Esophagus mucosa (tissue), 1 donor: Measurements from ENCODE around the gene SYT6. TPM values are rescaled to one million over a fixed set of nuclear protein-coding genes. Genes with fewer than 3 reads are reported as not detected.

Experiments used
- ATAC-seq: fragments of 200-7000 bp; cut with Tn5 transposase; one replicate; pipeline ENCODE4 v1.9.1; 2020
- total RNA-seq: library from RNA; stranded (reverse); gene quantifications from one replicate; pipeline ENCODE4 v1.2.4, GENCODE V29; 2023
- donor health status: DM: yes; HTN: yes; CAD: no.

Gene SYT6
- total RNA-seq, 1 donor from 2014 or later = not detected

DNA sequence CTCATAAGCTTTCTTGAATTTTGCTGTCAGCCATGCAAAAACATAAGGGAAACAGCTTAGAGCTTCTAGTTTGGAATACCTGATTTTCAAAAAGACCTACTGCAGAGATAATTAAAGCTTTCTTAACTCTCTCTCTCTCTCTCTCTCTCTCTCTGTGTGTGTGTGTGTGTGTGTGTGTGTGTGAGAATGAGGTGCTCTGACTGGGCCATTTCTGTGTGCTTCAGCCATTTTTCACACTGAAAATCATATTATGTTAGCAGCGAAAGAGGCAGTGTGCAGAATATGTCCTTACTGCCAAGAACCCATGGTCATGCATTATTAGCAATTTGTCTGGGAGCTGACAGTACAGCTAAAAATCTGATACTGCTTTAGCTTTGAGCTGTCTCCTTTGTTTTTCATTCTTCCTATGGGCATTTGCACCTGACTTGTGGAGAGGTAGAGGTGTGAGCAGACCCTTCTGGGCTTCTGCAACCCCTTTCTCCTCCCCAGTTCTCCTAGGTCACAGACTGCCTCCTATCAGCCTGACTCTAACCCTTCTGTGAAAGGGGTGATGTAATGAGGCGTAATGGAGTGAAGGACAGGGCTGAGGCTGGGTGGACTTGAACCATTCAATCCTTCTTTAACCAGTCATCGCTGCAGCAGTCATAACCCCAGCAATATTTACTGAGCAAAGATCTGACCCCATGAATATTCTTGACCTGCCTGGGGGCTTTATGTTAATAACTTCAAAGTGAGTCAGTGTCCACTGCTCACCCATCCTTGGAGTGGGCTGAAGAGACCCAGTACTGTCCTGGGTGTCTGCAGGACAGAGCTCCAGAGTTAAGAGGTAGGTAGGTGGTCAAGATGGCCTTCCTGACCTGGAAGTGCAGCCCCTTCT lies 61.2 kb downstream of the SYT6 start:
- ATAC-seq = no peak

DNA sequence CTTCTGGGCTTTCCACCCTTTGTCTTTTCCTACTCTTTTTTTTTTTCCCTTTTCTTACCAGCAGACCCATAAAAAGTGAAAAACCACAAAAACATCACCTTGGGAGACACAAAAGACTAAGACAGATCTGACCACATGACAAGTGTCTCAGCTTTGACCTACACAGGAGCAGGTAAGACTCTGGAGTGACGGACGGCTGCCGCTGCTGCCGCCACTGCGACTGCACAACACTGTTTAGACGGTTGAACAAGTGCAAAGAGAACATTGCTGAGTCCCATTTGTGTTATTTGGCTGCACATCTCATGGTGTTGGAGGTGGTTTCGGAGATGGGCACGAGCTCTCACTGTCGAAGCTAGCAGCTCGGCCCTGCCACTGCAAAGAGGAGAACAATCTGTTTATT lies 62.0 kb downstream of the SYT6 start:
- no peak for ATAC-seq

DNA sequence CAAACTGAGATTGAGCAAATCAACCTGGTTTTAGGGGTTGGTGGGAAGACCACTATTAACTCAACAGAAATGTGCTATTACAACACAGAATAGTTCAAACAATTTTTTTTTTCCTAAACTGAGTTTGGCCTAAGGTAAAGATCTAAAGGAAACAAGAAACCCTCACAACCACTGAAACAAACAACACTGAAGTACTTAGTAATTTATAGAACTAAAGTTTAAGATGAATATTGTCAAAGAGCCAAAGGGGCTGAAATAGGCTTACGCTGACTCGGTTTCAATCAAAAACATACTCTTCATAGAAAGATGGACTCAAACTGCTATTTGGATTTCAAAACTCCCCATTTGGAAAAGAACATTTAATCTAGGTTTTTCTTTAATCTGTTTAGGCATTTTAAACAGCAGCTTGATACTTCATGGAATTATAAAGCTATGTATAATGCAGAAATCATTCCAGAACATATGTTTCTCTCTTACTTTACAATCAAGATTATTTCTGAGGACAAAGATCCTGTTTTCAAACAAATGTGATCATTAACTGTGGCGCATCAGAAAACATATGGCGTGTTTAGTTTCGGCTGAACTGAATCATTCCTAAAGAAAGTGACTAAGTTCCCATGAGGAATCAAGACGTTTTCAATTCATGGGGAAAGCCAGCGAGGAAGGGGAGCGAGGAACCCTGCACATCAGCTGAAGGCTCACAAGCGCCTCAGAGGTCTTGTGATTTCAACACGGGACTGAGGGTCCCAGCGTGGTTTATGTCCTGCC lies 62.7 kb downstream of the SYT6 start:
- ATAC-seq = no peak

DNA sequence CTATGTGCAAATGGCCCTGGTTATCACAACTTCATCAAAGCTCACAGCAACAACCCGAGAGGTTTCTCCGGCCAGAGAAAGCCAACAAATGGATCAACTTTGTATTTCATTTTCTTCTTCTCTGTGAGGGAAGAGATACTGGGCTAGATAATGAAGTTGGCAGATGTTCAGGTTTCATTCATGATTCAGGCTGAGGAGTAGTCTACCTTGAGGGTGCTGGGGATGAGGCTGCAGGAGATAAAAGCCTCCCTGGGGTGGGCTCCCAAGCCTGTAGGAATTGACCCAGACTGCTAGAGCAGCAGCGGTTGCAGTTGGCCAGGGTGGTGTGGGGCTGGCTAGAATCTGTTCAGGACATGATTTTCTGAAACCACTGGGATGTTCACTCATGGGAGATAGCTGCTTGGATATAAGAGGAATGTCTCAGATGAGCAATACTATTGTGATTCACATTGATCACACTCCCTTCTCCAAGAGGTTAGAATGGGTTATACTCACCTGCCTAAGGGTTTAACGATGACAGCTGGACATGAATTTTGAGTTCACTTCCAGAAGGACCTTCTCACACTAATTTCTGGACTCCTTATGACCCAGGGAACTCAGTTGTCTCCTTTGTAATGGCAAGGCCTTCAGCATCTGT lies 64.0 kb downstream of the SYT6 start:
- ATAC-seq = no peak

DNA sequence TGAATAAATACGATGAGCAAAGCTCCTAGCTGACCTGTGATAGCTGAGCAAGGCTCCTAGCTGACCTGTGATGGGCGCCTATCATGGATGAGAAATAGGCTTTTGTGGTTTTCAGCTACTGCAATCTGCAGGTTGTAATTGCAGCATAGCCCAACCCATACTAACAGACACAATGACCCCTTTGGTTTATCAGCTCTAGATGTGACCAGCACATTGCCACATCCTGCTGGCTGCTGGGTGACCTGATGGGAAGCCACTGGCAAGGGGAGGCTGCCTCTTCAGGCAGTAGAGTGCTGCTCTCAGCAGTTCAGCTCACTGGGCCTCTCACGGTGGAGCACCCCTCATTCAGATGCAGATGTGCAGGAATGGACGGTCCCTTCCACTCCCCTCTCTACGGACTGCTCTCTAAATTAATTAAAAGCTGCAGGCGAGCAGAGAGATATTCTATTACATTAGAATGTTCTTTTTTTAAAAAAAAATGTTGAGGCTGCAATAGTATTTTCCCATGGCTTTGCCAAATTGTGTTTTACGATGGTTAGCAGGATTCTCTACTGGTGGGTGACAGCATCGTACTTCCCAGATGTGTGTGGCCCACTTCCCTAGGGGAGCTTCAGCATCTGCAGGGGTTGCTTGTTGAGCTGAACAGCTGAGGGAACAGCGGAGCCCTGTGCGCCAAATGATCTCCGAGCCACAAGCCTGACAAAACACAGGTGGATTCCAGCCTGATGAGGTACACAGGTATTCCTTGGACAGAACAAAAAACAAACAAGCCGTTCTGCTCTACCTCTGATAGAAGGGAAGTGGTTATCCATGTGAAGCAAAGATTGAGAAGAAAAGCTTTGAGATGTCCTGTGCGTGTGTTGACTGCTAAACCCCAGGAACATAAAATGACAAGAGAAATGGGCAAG lies 65.0 kb downstream of the SYT6 start:
- ATAC-seq = no peak

DNA sequence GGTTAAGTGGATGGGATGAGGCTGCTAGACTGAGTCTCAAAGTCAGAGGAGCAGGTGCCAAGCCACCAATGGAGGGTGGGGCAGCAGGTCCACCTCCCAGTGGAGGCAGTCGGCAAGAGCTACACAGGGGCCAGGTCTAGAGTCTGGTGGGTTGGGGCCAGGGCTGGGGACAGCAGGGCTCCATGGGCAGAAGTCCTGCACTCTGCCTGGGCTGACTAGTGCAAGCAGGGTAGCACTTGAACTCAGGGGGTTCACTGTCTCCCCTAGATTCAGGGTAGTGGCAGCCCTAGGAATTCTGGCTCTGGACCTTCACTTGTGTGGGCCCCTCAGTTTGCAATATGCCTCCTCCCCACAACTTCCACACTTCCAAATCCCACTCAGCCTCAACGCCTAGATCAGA lies 66.2 kb downstream of the SYT6 start:
- no peak for ATAC-seq

DNA sequence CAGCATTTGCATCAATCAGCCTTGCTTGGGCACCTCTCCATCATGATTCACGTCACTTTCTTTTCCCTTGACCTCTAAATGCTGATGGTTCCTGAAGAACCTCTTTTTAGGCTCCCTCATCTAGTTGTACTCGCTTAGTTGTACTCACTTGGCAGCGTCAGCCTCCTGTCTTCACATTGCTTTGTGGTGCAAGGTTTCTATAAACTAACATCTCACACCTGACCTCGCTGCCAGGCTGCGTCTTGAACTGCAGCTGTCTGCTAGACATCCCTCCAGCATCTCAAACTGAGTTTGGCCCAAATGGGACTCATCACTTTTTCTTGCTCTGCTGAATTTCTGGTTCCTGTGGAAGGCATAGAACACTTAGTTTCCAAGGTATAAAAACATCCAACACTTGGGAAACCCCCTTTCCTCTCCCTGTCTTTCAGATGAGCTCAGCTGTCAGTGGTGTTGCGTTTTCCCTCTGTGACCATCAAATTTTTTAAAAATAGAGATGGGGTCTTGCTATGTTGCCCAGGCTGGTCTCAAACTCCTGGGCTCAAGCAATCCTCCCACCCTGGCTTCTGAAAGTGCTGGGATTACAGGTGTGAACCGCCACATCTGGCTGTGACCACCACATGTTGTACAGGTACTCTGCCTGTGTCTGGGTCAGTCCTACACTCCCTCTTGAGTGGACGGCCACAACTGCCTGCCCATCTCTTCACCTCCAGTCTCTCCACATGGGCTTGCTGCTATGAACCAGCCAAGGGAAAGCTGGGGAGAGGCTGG lies 66.9 kb downstream of the SYT6 start:
- ATAC-seq = no peak

DNA sequence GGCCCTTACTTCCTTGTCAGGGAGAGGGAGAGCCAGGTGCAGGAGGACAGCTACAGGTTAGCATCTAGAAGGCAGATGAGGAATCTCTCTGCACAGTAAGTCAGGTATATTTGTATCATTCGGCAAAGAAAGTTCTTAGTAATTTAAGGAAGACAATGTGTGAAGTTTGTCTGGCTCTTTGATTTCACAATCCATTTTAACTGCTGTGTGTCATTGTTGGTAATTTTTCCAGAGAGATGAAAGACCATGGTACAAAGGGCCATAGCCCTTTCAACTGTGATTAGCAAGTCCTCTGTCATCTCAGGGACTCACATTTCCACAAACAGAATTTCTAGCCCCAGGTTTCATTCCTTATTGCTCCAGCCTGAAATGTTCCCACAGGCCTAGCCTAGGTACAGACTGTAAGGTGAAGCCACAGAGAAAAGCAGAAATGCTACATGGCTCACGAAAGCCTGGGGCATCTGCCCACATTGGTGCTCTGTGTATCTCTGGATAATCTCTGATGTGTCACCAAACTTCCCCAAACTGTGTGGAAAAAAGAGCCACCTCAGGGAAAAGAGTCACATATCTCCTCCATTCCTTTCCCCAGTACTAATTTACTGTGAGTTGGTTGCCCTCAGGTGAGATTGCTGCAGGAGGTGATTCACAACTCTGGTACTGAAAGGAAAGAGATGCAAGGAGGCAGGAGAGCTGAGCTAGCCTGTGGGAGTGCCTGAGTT lies 70.6 kb downstream of the SYT6 start:
- ATAC-seq = no peak

DNA sequence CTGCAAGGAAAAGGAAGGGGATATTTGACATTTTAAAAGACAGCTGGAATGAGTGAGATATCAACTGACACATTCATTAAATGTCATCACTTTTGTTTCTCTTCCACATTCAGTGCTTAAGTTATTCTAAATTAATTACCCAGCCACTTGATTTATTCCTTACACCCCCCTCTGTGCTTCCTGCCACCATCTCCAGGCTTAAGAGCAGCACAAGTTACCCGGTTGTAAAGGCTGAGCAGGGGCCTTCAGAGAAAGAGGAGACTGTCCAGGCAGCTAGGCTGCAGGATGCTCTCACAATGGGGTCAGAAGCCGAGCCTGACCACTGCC lies 71.4 kb downstream of the SYT6 start:
- no peak for ATAC-seq

DNA sequence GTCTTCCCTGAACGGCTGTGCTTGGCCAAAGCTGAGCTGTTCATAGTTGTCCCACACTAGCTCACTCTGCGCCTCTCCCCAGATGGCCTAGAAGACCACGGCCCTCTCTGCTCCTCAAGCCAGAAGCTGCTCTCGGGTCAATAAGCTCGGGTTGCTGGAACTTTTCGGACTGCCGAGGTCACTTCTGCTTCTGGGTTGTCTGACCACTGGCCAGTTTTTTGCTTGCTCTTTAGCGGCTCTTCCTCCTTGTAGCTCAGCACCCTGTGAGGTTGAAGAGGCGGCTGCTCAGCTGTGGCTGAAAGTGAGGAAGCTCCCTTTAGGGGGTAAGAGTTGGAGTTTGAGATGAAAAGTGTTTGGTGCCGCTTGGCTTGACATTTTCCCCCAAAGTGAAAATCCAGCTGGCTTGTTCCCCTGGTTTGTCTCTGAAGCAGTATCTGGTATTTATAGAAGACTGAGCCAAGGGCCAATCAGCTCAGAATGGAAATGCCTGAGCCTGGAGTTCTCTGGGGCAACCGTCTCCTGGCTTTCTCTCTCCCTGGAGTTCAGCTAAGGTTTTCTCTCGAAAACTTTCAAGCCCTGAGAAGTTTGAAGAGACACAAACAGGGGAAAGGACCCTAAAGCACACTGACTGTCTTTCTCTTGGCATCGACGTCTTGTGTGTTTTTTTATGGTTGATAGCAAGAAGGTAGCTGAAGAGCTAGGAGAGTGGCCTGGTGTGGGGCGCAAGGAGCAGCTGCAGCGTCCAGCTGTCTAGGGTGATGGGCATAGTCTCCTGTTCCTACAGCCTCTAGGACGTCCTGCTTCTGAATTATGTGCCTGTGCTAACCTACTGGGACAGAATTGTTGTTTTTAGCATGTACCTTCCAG lies 72.0 kb downstream of the SYT6 start:
- no peak for ATAC-seq

DNA sequence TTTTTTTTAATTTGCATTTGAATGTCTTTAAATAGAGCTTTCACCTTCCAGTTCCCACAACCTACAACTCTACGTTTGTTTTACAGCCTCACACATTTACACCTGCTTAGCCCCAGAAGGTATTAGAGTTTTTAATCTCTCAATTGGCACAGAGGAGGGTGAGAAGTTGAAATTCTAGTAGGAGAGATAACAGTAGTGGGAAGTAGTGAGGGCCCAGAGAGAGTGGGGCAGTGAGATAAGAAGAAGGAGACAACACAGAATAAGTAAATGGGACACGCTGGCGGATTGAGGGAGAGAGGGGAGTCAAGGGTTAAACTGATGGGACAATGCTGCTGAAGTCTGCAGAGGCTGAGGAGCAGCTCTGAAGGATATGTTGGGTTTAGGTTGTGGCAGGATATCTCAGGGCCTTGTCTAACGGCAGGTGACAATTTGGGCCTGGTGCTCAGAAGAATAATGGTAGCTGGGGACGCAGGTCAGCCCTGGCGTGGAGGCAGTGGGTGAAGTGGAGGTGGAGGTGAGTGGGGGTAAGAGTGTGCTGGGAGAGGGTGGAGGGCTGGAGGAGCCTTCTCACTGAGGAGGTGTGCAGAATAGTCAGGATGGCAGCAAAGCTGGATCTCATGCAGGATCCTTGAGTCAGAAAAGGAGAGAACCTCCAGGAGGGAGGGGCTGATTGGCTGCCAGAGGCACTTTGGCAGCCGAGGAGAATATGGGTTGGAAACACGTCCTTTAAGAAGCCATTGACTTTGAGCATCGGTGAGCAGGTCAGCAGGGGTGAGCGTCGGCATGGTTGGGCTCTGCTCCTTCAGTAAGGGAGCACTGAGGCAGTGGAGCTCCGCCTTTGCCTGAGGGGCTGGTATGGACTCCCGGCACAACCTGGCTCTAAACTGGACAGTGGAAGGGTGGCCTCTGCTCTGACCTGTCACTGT lies 72.9 kb downstream of the SYT6 start:
- no peak for ATAC-seq

DNA sequence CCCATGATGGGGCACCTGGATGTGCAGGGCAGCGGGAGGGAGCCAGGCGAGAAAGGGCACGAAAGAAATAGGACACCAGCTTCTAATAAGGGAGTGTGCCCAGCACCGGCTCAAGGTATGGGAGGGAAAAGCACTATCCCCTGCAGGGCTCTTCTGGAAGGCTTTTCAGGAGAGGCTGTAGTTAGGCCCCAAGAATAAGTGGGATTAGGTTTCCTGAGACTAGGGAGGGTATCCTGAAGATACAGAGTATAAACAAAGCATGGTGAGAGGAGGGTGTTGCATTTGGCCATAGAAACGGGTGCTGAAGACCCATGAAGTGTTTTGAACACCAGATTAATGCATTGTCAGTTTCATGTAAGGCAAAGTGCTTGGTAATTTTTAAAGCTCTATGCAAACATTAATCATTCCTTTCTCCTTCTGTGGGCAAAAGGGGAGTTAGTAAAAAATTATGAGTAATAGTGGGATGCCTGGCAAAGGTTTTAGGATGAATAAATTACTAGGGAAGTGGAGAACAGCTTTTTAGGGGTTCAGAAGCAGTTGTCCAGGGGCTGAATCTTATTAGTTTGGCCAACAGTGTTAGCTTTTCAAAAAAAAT lies 74.0 kb downstream of the SYT6 start:
- no peak for ATAC-seq

DNA sequence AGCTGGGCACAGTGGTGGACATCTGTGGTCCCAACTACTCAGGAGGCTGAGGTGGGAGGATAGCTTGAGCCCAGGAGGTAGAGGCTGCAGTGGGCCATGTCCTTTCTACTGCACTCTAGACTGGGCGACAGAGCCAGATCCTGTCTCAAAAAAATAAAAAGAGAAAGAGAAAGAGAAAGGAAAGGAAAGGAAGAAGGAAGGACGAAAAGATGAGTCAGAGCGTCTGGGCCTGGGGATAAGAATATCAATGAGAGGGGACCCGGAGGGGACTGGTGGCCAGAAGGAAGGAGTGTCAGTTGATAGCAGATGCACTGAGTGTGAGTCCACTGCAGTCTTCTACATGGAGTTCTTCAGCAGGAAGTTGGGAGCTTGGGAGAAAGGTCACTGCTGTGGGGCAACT lies 75.6 kb downstream of the SYT6 start:
- no peak for ATAC-seq

DNA sequence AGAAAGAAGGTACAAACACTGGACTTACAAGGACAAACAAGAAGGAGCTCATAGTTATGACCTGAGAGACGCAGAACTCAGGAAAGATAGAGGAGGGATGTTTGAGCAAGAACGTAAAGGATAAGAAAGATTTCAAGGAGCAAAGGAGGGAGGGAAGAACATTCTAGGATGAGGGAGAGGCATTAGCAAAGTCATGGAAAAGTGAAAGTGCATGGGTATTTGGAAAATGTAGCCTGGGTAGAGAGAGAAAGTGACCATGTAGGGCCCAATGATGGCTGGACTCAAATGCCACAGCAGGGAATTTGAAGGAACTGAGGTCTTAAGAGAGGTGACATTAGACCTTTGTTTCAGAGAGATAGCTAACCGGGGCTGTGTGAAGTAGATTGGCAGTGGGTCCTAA lies 76.5 kb downstream of the SYT6 start:
- ATAC-seq = no peak

DNA sequence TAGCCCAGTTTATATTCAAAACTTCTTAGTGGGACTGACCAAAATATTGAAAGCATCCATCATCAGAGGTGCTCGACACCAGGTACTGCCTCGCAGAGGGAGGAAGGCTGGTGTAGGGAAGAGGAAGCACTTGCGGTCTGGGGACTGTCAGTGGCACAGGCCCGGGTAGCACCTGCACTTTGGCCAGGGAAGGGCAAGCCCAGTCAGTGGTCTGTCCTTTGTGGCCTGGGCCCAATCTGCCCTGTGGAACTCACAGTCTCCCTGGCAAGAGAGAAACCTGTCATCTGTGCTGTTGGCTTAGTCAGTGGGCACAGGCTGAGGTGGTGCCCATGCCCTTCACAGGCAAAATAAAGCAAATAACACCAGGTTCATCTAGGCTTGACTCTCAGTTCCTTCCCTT lies 77.4 kb downstream of the SYT6 start:
- no peak for ATAC-seq

DNA sequence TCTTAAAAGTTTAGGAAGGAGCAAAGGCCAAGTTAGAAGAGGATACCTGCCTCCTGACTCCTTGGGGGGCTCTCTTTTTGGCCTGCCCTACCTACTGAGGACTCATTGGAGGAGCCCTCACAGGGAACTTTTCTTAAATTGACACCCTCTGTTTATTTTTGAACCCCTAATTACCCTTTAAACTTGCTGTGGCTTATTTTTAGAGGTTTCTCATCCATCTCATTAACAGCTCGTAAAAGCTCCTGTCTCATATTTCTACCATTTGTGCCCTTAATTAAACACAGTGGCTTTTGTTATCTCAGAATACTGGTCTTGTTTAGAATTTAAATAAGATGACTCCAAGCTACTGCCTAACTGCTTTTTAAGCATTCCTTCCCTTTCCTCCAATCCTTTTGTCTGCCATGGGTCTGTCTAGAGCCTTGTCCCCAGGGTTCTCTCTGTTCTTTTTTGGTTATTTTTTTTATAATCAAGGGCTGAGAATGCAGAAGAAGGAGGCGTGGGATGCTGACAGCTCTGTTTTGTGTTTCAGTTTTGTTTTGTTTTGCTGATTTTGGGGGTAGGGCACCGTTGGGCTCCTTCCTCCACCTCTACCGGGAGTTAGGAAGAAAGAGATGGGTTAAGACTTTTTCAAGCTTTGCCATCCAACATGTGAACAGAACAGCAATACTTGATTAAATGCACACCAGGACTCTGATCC lies 78.0 kb downstream of the SYT6 start:
- no peak for ATAC-seq

DNA sequence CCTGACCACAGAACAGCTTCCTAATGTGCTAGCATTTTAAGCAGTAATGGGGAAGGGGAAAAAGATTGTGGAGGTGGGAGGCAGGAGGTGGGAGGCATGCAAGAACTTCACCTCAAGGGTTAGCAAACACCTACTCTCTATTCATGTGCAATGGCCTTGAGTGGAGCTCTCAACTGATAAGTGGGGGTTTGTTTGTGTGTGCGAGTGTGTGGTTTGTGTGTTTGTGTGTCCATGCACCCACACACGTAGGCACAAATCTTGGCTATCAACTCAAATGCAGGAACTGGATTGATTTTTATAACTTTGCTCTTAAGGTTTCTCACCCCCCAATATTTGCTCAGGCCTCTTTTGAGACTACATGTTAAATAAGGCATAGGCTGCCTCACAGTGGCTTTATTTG lies 78.6 kb downstream of the SYT6 start:
- ATAC-seq = no peak

DNA sequence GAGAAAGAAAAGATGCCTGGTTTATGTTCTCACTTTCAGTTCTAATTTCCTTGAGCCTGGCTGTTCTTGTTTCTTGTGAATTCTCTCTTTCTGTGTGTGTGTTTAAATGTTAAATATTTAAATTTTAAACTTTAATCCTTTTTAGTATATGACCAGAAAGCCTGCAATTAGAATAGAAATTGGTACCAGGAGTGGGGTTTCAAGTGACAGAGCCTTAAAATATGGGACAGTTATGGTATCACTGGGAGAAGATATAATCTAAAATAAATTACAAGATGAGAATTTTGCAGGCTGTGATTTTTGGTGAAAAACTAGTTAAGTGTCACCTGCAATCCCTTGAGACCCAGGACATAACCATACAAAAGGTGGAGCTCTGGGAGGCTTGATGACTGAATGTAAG lies 81.4 kb downstream of the SYT6 start:
- ATAC-seq = no peak
